Measurements from ENCODE around the gene UNC119B.

- TF ChIP-seq CTCF (IDR thresholded peaks at IDR 0.05; ENCODE audit: low read length) (no peak), EZH2 (optimal IDR thresholded peaks at IDR 0.05; ENCODE audit: low read depth, low read length) (no peak)
Observed at GRCh38 chr12:120692524-120693033, 17.7 kb upstream of the UNC119B start.
